ENCODE measurements around the gene ZC3H18.

Gene ZC3H18

GRCh38 chr16:88610909-88611812, 41.0 kb downstream of the ZC3H18 start:
- H3K4me3 ChIP-seq (ENCODE audit: low read depth in 1 of 2, low read length in 1 of 2), result no peak overlapping the region
- H3K4me1 ChIP-seq (ENCODE audit: control insufficient read depth in 1 of 2, insufficient read depth in 1 of 2, low read depth in 1 of 2, low read length in 1 of 2), result peaks cover 22 to 28% of the 10 kb centered on the region in 2 experiments
- no peaks in the 10 kb centered on the region for H3K27me3 ChIP-seq
- H3K36me3 ChIP-seq, result peaks cover 69% of the 10 kb centered on the region
- no peak for TF ChIP-seq CTCF (IDR thresholded peaks at IDR 0.05)
- no peaks in the 10 kb centered on the region for H3K9me3 ChIP-seq
- no peak overlapping the region for H3K27ac ChIP-seq

- peak overlapping the region; percentile 59 for H3K27ac ChIP-seq
- no peak for TF ChIP-seq CTCF (IDR thresholded peaks at IDR 0.05)
These were observed 43.1 kb downstream of the ZC3H18 start for GRCh38 chr16:88613293-88613692.

GRCh38 chr16:88613911-88614817, 44.0 kb downstream of the ZC3H18 start:
- TF ChIP-seq CTCF (IDR thresholded peaks at IDR 0.05), result no peak
- no peak overlapping the region for H3K27ac ChIP-seq
- no peaks in the 10 kb centered on the region for H3K27me3 ChIP-seq
- H3K4me1 ChIP-seq (ENCODE audit: control insufficient read depth in 1 of 2, insufficient read depth in 1 of 2, low read depth in 1 of 2, low read length in 1 of 2), result peaks cover 15 to 22% of the 10 kb centered on the region in 2 experiments
- no peak overlapping the region for H3K4me3 ChIP-seq (ENCODE audit: low read depth in 1 of 2, low read length in 1 of 2)
- H3K9me3 ChIP-seq, result no peaks in the 10 kb centered on the region
- H3K36me3 ChIP-seq, result peaks cover 77% of the 10 kb centered on the region

More at GRCh38 chr16:88613293-88613692, 43.1 kb downstream of the ZC3H18 start:
- Histone ChIP-seq H3K36me3 (peaks cover 76% of the 10 kb centered on the region), H3K4me3 (ENCODE audit: low read depth in 1 of 2, low read length in 1 of 2) (no peak overlapping the region), H3K9me3 (no peaks in the 10 kb centered on the region), H3K27me3 (no peaks in the 10 kb centered on the region), H3K4me1 (ENCODE audit: control insufficient read depth in 1 of 2, insufficient read depth in 1 of 2, low read depth in 1 of 2, low read length in 1 of 2) (peaks cover 15 to 22% of the 10 kb centered on the region in 2 experiments)

GRCh38 chr16:88614818-88615580, 44.8 kb downstream of the ZC3H18 start:
- H3K4me3 ChIP-seq (ENCODE audit: low read depth in 1 of 2, low read length in 1 of 2), result no peak overlapping the region
- H3K27me3 ChIP-seq, result no peaks in the 10 kb centered on the region
- H3K27ac ChIP-seq, result no peak overlapping the region
- no peak for TF ChIP-seq CTCF (IDR thresholded peaks at IDR 0.05)
- peaks cover 73% of the 10 kb centered on the region for H3K36me3 ChIP-seq
- H3K9me3 ChIP-seq, result no peaks in the 10 kb centered on the region
- H3K4me1 ChIP-seq (ENCODE audit: control insufficient read depth in 1 of 2, insufficient read depth in 1 of 2, low read depth in 1 of 2, low read length in 1 of 2), result peaks cover 15 to 25% of the 10 kb centered on the region in 2 experiments

- Histone ChIP-seq H3K4me1 (ENCODE audit: control insufficient read depth in 1 of 2, insufficient read depth in 1 of 2, low read depth in 1 of 2, low read length in 1 of 2) (peaks cover 15 to 25% of the 10 kb centered on the region in 2 experiments), H3K27me3 (no peaks in the 10 kb centered on the region), H3K9me3 (no peaks in the 10 kb centered on the region), H3K27ac (no peak overlapping the region), H3K36me3 (peaks cover 62% of the 10 kb centered on the region), H3K4me3 (ENCODE audit: low read depth in 1 of 2, low read length in 1 of 2) (no peak overlapping the region)
- no peak for TF ChIP-seq CTCF (IDR thresholded peaks at IDR 0.05)
These were observed 46.1 kb downstream of the ZC3H18 start for GRCh38 chr16:88616320-88616719.
